Urinary bladder (tissue), 4 donors: ENCODE results near the gene P2RX6. TPM values are rescaled to one million over a fixed set of nuclear protein-coding genes. Genes with fewer than 3 reads are reported as not detected.
"Not testable (repeated sequence)": the region's sequence is repeated elsewhere in the genome, so short reads cannot be mapped to it uniquely, and the experiment has no call there.

Experiments
- DNase-seq: peaks from one replicate; pipeline ENCODE4 v3.0.0-alpha.2; 2015; ENCODE audit errors: extremely low spot score
- H3K27ac ChIP-seq: one replicate; pipeline ENCODE4 v1.5.1; 2013; ENCODE audit warnings: low read depth, mild to moderate bottlenecking, moderate library complexity
- H3K36me3 ChIP-seq: one replicate; pipeline ENCODE4 v1.6.1; 2013; ENCODE audit warnings: mild to moderate bottlenecking, moderate library complexity; ENCODE audit not compliant: insufficient read depth
- H3K4me1 ChIP-seq: one replicate; pipeline ENCODE4 v1.6.1; 2013; ENCODE audit warnings: mild to moderate bottlenecking, moderate library complexity; ENCODE audit not compliant: insufficient read depth
- H3K4me3 ChIP-seq: one replicate; pipeline ENCODE4 v1.5.1; 2013; ENCODE audit warnings: low read depth, low read length
- WGBS: extraction: QIAGEN DNeasy Blood & Tissue Kit; methylation state at CpG from one replicate; pipeline ENCODE4 v1.1.7; 2013; 5-methylcytosine and 5-hydroxymethylcytosine counted together
- polyA plus RNA-seq: library from polyadenylated mRNA; stranded (reverse); fragments of 200-250 nt; gene quantifications from one replicate; pipeline ENCODE4 v1.2.3, GENCODE V29; 2013
- total RNA-seq: library from RNA; depleted of rRNA; stranded (reverse); fragments of >200 nt; gene quantifications from one replicate; pipeline ENCODE4 v1.2.3, GENCODE V29; 2014
- donor health status: healthy with polysubstance abuse.
- donor health status: healthy.

Gene P2RX6
- total and polyA plus RNA-seq, 2 donors, result 0.74 to 0.96 TPM

DNA sequence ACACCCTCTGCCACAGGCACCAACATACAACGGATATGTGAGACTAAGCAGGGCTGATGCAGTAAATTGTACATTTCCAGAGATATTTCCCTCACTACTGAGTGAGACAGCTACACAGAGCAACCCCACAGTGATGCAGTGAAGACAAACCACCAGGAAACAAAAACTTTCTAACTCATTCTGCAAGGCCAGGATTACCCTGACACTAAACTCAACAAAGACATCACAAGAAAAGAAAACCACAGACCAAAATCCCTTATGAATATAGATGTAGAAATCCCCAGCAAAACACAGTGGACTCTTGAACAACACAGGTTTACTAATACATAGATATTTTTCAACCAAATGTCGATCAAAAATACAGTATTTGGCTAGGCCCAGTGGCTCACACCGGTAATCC lies 18.9 kb downstream of the P2RX6 start:
- Histone ChIP-seq H3K4me3 (no peak overlapping the region), H3K4me1 (no peaks in the 10 kb centered on the region), H3K36me3 (no peaks in the 10 kb centered on the region), H3K27ac (no peak overlapping the region)
- WGBS, result 85% methylated on average over 3 of the region's 3 CpGs
- DNase-seq, result no peak

DNA sequence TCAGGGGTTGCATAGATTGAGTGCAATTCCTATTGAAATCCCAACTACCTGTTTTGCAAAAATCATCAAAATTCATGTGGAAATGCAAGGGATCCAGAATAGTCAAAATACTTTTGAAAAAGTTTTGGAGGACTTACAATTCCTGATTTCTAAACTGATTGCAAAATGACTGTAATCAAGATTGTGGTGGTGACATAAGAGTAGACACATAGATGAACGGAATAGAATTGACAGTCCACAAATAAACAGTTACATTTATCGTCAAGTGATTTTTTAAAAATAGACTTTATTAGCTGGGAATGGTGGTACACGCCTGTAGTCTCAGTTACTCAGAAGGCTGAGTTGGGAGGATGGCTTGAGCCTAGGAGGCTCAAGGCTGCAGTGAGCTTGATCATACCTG lies 20.0 kb downstream of the P2RX6 start:
- DNase-seq, result no peak
- Histone ChIP-seq H3K36me3 (no peaks in the 10 kb centered on the region), H3K4me1 (no peaks in the 10 kb centered on the region), H3K27ac (no peak overlapping the region), H3K4me3 (no peak overlapping the region)
- WGBS, result 86% methylated on average over 3 of the region's 3 CpGs

DNA sequence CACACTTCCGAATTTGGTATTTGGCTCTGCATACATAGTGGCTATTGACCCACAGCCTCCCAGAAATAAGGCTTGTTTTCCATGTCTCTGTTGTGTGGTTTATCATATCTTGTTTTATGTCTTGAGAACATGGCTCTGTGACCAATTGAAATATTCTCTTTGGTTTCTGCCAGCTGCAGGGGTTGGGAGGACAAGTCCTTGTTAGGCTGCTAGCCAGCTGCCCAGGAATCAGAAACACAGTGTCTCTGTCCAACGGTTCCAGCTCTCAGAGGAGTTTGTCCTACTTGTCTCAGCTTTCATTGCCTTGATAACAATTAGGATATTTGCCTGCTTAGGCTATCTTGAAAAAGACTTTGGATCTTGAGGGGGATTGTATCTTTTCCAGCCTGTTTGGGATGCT lies 23.4 kb downstream of the P2RX6 start:
- H3K4me1 ChIP-seq, result no peaks in the 10 kb centered on the region
- H3K36me3 ChIP-seq, result no peaks in the 10 kb centered on the region
- DNase-seq, result no peak
- no peak overlapping the region for H3K27ac ChIP-seq
- WGBS, result 40% methylated on average over 2 of the region's 2 CpGs
- no peak overlapping the region for H3K4me3 ChIP-seq

DNA sequence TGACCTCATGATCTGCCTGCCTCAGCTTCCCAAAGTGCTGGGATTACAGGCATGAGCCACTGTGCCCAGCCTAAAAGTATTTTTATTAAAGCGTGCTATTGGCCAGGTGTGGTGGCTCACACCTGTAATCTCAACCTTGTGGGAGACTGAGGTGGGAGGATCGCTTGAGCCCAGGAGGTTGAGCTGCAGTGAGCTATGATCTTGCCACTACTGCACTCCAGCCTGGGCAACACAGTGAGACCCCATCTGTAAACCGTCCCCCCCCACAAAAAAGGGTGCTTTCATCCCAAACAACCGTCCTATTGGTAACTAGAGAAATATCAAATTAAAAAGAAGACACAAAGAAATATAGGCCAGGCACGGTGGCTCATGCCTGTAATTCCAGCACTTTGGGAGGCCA lies 24.2 kb downstream of the P2RX6 start:
- H3K36me3 ChIP-seq, H3K4me3 ChIP-seq, H3K27ac ChIP-seq, H3K4me1 ChIP-seq, DNase-seq: not testable (repeated sequence)
- 91% methylated on average over 5 of the region's 5 CpGs for WGBS

DNA sequence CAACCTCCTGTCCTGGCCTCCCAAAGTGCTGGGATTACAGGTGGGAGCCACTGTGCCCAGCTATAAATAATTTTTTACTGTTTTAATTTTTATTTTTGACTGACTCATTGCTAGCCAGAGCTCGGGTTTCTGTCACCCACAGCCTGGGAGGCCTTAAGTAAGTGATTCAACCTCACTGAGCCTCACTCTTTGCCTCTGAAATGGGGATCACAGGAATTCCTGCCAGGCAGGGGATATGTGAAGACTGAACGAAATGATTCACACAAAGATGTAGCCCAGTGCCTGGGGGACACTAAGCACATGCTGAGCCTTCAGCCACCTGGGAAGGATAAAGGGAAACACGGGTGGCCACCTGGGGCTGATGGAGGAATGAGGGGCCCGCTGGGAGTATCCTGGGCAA lies 27.0 kb downstream of the P2RX6 start:
- H3K27ac ChIP-seq, result no peak overlapping the region
- 75% methylated on average over 4 of the region's 4 CpGs for WGBS
- H3K4me1 ChIP-seq, result no peaks in the 10 kb centered on the region
- no peaks in the 10 kb centered on the region for H3K36me3 ChIP-seq
- DNase-seq, result no peak
- no peak overlapping the region for H3K4me3 ChIP-seq

DNA sequence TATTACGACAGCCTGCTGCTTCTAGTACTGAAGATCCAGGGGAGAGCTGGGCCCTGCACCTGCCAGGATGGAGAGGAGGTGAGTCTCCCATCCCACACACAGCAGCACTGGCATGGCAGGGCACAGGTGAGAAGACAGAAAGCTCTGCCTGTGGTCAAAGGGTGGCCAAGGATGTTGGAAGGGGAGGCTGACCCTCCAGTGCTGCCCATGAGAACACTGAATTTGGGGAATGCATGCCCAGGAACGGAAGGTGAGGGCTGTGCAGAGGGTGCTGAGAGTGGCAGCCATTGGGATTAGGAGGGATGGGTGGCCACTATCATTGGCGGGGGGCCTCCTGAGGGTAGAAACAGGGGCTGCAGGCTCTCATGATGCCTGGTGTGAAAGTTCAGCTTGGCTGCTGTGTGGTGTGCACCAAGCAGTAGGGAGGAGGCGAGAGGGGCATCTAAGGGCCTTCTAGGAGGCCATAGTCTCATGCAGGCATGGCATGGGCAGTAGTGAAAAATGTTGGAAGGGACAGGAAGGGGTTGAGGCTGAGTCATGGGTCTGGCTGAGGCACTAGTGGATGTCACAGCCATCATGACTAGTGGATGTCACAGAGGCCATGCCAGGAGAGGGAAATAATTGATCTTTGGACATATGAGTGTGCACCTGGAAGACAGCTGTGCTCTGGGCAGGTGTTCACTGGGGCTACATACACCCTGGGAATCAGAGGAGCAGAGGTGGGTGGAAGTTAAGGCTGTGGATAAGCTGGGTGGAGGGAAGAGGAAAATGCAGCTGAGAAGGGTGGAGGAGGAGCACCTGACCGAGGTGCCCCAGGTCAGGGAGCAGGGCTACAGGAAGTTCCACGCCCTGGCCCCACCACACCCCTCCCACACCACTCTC lies 28.3 kb downstream of the P2RX6 start:
- Histone ChIP-seq H3K4me3 (no peak overlapping the region), H3K36me3 (no peaks in the 10 kb centered on the region), H3K4me1 (no peaks in the 10 kb centered on the region), H3K27ac (no peak overlapping the region)
- 85% methylated on average over 6 of the region's 6 CpGs for WGBS
- no peak for DNase-seq

DNA sequence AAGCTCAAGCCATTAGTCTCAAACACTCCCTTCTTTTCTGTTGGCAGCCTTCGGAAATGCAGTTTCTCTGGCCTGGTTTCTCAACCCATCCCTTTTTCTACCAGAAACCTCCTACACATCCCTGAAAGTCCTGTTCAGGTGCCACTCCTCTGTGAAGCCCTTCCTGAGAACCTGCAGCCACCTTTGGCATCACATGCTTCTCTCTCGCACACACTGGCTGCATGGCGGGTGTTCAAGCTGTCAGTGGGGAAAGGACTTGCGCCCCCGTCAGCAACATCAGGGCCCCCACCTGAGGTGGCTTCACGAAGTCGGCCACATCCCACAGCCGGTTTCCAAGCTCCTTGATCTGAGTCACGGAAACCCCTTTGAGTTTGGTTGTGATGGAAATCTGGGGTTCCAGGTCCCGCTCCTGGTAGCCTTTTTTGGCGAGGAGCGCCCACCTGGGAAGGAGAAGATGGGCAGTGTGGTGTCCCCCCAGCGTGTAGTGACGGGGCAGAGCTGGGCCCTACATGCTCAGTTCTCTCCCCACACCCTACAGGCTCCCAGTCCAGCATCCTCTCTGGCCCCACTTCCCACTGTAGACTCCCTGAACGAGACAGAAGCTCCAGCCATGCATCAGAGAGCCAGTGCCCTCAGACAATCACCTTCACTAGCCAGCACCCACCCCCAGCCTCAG lies 29.0 kb downstream of the P2RX6 start:
- no peaks in the 10 kb centered on the region for H3K4me1 ChIP-seq
- H3K27ac ChIP-seq, result no peak overlapping the region
- WGBS, result 87% methylated on average over 15 of the region's 15 CpGs
- no peak overlapping the region for H3K4me3 ChIP-seq
- DNase-seq, result no peak
- H3K36me3 ChIP-seq, result no peaks in the 10 kb centered on the region

DNA sequence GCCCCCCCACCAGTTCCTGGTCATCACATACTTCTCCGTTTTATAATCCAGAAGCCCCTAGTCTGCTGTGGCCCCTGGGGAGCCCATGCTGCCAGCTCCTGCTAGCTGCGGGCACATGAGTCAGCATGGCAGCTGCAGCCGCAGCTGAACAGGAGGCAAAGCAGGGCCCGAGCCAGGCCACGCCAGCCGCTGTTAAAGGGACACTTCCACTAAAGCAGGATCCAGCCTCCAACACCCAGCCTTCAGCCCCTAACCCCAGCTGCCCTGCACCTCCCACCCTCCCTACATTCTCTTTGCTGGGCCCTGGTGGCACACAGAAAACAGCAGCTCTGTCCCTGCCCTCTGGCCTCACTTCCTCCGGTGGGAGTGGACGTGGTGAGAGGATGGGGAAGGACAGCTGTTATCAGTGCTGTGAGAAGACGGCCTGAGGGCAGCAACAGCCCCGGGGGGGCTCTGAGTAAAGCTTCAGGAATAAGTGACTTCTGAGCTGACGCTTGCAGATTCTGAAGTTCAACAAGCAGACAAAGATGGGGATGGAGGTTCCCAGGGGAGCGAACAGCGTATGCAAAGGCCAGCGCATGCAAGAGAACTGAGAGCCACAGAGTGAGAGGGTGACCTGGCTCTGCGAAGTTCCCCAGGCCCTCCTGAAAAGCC lies 30.1 kb downstream of the P2RX6 start:
- no peaks in the 10 kb centered on the region for H3K36me3 ChIP-seq
- no peak for DNase-seq
- 16% methylated on average over 15 of the region's 15 CpGs for WGBS
- H3K27ac ChIP-seq, result no peak overlapping the region
- no peak overlapping the region for H3K4me3 ChIP-seq
- no peaks in the 10 kb centered on the region for H3K4me1 ChIP-seq

DNA sequence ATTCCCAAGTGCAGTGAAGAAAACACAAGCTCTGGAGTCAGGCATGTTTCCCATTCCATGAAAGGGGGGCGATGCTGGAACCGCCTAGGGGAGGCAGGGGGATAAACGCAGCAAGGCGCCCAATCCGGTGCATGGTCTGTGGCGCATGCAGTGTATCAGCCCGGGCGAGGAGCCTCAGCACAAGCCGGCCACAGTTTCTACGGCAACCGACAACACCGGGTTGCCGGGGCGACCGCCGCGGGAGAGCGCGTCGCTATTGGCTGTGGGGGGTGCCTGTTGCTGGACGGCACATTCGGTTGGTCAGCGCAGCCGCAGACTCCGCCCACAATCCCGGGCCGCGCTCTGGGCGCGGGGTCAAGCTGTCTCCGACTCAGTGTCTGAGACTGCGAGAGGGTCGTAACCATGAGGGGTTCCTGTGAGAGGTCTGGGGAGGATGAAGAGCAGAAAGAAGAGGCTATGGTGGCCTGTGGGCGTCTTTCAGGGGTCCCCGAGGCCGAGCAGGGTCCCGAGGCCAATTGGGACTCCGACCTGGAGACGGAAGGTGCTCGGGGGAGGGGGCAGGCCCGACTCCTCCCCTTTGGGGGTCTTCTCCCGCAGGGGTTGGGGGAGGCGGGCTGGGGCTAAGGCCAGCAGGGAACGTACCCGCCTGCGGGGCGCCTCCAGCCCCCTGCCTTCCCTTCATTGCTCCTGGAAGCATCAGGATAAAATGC lies 30.8 kb downstream of the P2RX6 start, which contains the start of gene LRRC74B:
Gene LRRC74B (plus strand): TSS at position 362 of the 710 bp plus-strand sequence. CDS start 41 bp downstream, at position 403.
- H3K4me1 ChIP-seq, result no peaks in the 10 kb centered on the region
- 4% methylated on average over 47 of the region's 47 CpGs for WGBS
- no peak within 1 kb of the TSS for H3K27ac ChIP-seq
- no peaks in the 10 kb centered on the region for H3K36me3 ChIP-seq
- DNase-seq, result peak; percentile 66
- H3K4me3 ChIP-seq, result peak within 1 kb of the TSS; percentile 36

DNA sequence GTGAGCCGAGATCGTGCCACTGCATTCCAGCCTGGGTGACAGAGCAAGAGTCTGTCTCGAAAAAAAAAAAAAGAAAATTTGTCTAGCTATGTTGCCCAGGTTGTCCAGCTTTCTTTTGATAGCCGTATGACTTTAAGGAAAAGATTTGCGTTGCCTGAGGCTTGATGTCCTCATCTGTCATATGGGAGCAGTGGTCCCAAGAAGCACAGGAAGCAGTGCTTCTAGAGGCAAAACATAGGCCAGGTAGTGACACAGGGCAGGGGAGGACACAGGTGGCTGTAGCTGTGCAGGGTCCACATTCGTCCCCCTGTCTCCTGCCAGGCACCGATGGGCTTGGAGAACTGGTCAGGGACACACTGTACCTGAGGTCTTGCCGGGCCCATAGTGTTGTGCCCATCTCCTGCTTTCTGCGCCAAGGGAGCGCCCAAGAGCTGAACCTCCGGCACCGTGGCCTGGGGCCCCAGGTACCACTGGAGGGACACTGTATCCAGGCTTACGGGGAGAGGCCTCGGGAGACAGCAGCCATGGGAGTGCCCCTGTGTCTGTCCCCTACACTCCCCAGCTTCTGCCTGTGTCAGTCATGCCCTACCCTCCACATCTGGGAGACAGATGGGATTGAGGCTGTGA lies 32.2 kb downstream of the P2RX6 start:
- no peak for DNase-seq
- no peak overlapping the region for H3K4me3 ChIP-seq
- no peaks in the 10 kb centered on the region for H3K4me1 ChIP-seq
- WGBS, result 90% methylated on average over 14 of the region's 14 CpGs
- H3K27ac ChIP-seq, result no peak overlapping the region
- H3K36me3 ChIP-seq, result no peaks in the 10 kb centered on the region

DNA sequence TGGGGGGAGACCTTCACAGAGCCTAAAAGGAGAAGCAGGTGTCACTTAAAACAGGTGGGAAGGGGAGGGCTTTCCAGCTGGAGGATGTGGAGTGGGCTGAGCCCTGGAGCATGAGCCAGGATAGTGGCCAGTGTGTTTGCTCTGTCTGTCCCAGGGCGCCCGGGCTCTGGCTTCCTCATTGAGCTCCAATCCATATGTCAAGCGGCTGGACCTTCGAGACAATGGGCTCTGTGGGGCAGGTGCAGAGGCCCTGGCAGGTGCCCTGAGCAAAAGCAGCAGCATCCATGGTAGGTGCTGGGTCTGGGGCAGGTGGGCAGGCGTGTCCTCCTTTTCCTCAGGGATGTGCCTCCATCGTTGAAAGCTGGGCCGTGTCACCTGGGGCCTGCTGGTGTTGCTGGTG lies 32.8 kb downstream of the P2RX6 start:
- no peaks in the 10 kb centered on the region for H3K36me3 ChIP-seq
- H3K4me1 ChIP-seq, result no peaks in the 10 kb centered on the region
- H3K4me3 ChIP-seq, result no peak overlapping the region
- WGBS, result 87% methylated on average over 7 of the region's 7 CpGs
- no peak for DNase-seq
- H3K27ac ChIP-seq, result no peak overlapping the region

DNA sequence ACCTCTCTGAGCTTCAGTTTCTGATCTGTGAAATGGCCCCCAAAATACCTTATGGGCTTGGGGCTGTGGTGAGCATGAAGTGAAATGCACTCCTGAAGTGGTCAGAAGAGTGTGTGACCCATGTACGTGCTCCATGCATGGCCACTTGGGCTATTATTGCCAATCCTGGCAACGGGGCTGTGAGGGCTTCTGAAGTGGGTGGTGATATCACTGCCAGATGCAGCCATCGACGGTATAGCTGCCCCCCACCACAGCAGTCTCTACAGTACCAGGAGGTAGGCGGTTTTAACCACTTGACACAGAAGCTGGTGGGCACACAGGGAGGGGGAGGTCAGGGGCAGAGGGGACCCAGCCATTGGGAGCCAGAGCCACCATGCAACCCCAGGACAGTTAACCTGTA lies 33.5 kb downstream of the P2RX6 start:
- not testable (repeated sequence) for H3K27ac ChIP-seq, H3K4me1 ChIP-seq, H3K36me3 ChIP-seq, DNase-seq, H3K4me3 ChIP-seq
- WGBS, result 72% methylated on average over 5 of the region's 5 CpGs

DNA sequence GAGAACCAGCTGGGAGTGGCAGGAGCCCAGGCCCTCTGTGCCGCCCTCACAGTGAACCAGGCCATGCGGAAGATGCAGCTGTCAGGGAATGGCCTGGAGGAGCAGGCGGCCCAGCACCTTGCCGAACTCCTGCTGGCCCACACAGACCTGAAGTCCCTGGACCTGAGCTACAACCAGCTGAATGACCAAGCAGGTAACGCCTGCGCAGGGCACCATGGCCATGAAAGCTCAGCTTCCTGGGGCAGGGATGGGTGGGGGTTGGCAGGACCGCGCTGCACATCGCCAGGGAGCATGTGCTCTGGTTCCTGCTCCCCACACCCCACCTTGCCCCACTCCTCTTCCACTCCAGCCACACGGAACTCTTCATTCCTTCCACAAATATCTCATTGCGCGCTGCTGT lies 34.0 kb downstream of the P2RX6 start:
- H3K4me1 ChIP-seq, H3K27ac ChIP-seq, DNase-seq, H3K4me3 ChIP-seq, H3K36me3 ChIP-seq: not testable (repeated sequence)
- 92% methylated on average over 8 of the region's 12 CpGs for WGBS
